Peyer's patch (tissue), 4 donors: ENCODE measurements around the gene MZF1.
A peak's percentile ranks its signal among the peaks of the same experiment; 100 is the strongest.

ENCODE experiments used
- CTCF ChIP-seq, 6 experiments: fragments of 450-650 bp in 4 of 6; fragments of 200-600 bp in 2 of 6; sonication (generic) in 1 of 6; IDR thresholded peaks; one replicate each; pipeline ENCODE4 v1.5.1; 2017 to 2019; ENCODE audit warnings: antibody characterized with exemption in 6 of 6, mild to moderate bottlenecking in 3 of 6, moderate library complexity in 1 of 6
- POLR2A ChIP-seq, 2 donors: fragments of 450-650 bp; IDR thresholded peaks; one replicate each; pipeline ENCODE4 v1.5.1; 2017; ENCODE audit warnings: antibody characterized with exemption in 2 of 2, mild to moderate bottlenecking in 2 of 2, moderate library complexity in 2 of 2

DNA sequence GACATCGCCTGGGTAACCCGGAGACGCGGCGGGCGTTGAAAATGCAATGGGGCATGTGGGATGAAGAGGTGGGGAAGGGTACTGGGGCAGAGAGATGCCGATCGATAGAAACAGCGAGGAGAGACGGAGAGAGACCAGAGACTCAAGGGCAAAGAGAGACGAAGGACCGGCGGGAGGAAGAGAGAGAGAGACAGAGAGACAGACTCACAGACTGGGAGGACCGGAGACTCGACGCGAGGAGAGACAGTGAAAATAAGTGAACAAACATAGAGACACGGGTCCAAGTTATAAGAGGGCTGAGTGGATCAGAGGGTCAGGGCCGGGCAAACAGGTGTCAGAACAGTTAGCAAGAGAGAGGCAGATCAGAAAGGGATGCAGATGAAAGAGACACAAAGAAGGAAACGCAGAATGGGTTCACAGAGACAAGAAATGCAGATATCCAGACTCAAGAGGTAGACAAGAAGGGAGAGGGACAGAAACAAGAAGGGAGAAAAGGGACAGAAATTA lies 576 bp upstream of the MZF1 start:
- TF ChIP-seq CTCF (IDR thresholded peaks at IDR 0.05): peak in 1 of 6 experiments; percentile 0
- no peak for TF ChIP-seq POLR2A (IDR thresholded peaks at IDR 0.05)
